Colonic mucosa (tissue), 4 donors: ENCODE measurements around the gene TMEM150C. TPM values are rescaled to one million over a fixed set of nuclear protein-coding genes. Genes with fewer than 3 reads are reported as not detected.

ENCODE experiments used
- DNase-seq: peaks from one replicate; pipeline ENCODE4 v3.0.0-alpha.2; 2020
- H3K27ac ChIP-seq: fragments of 200-600 bp; one replicate; pipeline ENCODE4 v1.8.0; 2021
- H3K27me3 ChIP-seq: fragments of 200-600 bp; one replicate; pipeline ENCODE4 v1.8.0; 2021
- H3K36me3 ChIP-seq: fragments of 200-600 bp; one replicate; pipeline ENCODE4 v1.8.0; 2021
- H3K4me1 ChIP-seq: fragments of 200-600 bp; one replicate; pipeline ENCODE4 v1.8.0; 2021; ENCODE audit warnings: mild to moderate bottlenecking
- H3K4me3 ChIP-seq: fragments of 200-600 bp; one replicate; pipeline ENCODE4 v1.8.0; 2021
- H3K9ac ChIP-seq, 2 donors: one replicate each; pipeline ENCODE4 v1.7.0; 2013; ENCODE audit warnings: control low read depth in 2 of 2, low read depth in 2 of 2, low read length in 2 of 2
- H3K9me3 ChIP-seq: fragments of 200-600 bp; one replicate; pipeline ENCODE4 v1.8.0; 2021
- CTCF ChIP-seq: fragments of 200-600 bp; IDR thresholded peaks from one replicate; pipeline ENCODE4 v1.8.0; 2022; ENCODE audit warnings: antibody characterized with exemption, mild to moderate bottlenecking
- intact Hi-C: fragments of 100-400 bp; cut with DNase I; formaldehyde crosslinking; loops from one replicate; pipeline ENCODE4 v1.14.1; 2022
- total RNA-seq, 2 donors: library from RNA; stranded (reverse); fragmentation: NEBNext Ultra II Directional in 1 of 2; extraction: Animal tissue kit (Norgen Biotek cat#: 25700) in 1 of 2; gene quantifications; one replicate each; pipeline ENCODE4 v1.2.1, GENCODE V29; 2021
- donor health status: healthy.
- donor health status: DM: no; HTN: no; CAD: no.
- donor health status: DM: no; HTN: no; CAD: no.

Gene TMEM150C
- total RNA-seq, 2 donors from 2014 or later, result 1.2 to 2.5 TPM

DNA sequence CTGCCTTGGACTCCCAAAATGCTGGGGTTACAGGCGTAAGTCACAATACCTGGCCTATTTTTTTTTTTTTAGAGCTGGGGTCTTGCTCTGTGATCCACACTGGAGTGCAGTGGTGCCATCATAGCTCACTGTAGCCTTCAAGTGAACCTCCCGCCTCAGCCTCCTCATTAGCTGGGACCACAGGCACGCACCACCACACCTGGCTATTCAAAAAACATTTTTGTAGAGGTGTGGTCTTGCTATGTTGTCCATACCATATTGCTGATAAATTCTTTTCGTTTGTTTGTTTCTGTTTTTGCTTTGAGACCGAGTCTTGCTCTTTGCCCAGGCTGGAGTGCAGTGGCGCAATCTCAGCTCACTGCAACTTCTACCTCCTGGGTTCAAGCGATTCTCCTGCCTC, 109.8 kb downstream of the TMEM150C start:
- Histone ChIP-seq H3K4me3 (no peak overlapping the region), H3K36me3 (peaks cover 5% of the 10 kb centered on the region), H3K9me3 (no peaks in the 10 kb centered on the region), H3K4me1 (no peaks in the 10 kb centered on the region), H3K9ac (no peak overlapping the region), H3K27me3 (no peaks in the 10 kb centered on the region), H3K27ac (no peak overlapping the region)
- no peak for TF ChIP-seq CTCF
- no peak for DNase-seq
- intact Hi-C loops, result no loop called here

DNA sequence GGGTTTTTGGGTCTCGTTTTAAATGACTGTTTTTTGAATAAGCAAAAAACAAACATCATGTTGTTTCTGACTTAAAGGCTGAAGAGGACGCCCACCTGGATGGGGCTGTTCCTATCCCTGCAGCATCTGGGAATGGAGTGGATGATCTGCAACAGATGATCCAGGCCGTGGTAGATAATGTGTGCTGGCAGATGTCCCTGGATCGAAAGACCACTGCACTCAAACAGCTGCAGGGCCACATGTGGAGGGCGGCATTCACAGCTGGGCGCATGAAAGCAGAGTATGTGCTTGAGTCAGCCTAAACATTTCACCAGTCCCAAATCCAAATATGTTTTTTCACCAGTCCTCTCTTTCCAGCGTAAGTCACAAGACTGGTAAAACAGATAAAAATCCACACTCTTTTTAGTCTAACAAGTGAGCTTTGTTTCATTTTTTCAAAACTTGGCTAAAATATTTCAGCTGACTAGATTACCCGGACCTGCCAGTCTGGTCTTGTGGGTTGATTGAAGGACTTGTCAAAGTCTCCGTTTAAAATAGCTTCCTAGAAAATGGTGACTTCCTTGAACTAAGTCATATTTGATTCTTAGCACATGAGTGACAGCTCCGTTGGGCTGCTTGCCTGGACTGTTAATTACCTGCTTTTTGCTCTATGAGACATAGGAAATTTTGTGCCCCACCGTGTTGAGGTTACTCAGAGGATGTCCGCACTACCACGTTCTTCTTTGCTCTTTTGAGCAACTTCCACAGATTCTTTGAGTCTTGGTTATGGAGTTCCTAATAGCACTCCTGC, 110.6 kb downstream of the TMEM150C start:
- Histone ChIP-seq H3K9ac (no peak overlapping the region), H3K9me3 (no peaks in the 10 kb centered on the region), H3K4me3 (no peak overlapping the region), H3K36me3 (peaks cover 5% of the 10 kb centered on the region), H3K27me3 (no peaks in the 10 kb centered on the region), H3K4me1 (no peaks in the 10 kb centered on the region), H3K27ac (no peak overlapping the region)
- TF ChIP-seq CTCF, result no peak
- DNase-seq, result no peak
- intact Hi-C loops, result no loop called here

GRCh38 chr4:82447886-82448285, 113.9 kb downstream of the TMEM150C start:
- Histone ChIP-seq H3K27ac (no peak overlapping the region), H3K4me3 (no peak overlapping the region), H3K9ac (no peak overlapping the region), H3K27me3 (no peaks in the 10 kb centered on the region), H3K36me3 (peaks cover 5% of the 10 kb centered on the region), H3K9me3 (no peaks in the 10 kb centered on the region), H3K4me1 (no peaks in the 10 kb centered on the region)
- no peak for DNase-seq
- intact Hi-C loops, result no loop called here
- no peak for TF ChIP-seq CTCF

GRCh38 chr4:82439088-82439487, 122.7 kb downstream of the TMEM150C start:
- Histone ChIP-seq H3K36me3 (no peaks in the 10 kb centered on the region), H3K9me3 (no peaks in the 10 kb centered on the region), H3K4me3 (no peak overlapping the region), H3K4me1 (no peaks in the 10 kb centered on the region), H3K9ac (no peak overlapping the region), H3K27me3 (no peaks in the 10 kb centered on the region), H3K27ac (no peak overlapping the region)
- DNase-seq, result no peak
- intact Hi-C loops, result no loop called here
- TF ChIP-seq CTCF, result no peak

DNA sequence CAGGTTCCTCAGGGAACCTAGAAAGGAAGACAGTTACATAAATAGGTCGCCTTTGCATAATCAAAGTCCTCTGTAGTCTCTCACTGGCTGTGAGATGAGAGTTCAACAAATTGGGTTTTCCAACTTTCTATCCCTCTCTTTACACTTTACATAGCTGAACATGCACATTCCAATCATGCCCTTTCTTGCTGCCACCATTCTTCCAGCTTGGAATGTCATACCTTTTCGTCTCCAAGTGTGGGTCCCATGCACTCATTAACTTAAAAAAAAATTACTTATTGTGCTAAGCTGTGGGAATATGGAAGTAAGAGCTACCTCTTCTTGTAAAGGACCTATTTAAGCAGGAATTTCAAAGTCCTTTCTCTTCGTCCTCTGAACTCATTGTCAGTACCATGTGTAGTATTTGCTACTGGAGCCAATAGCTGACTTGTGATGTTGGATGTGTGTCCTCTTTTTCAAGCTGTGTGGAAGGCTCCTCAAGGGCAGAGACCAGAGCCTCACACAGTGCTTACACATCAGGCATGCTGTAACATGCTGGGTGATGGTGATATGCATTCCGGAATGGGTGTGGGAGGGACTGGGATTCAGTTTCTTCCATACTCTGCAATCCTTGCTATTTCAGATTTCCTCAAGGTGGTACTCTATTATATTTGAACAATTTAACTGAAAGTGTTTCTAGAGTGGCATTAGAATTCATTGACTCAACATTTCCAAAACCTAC, 124.3 kb downstream of the TMEM150C start:
- H3K27ac ChIP-seq, result no peak overlapping the region
- intact Hi-C loops, result no loop called here
- no peaks in the 10 kb centered on the region for H3K9me3 ChIP-seq
- H3K4me3 ChIP-seq, result no peak overlapping the region
- H3K9ac ChIP-seq, result no peak overlapping the region
- no peaks in the 10 kb centered on the region for H3K36me3 ChIP-seq
- peaks cover under 1% of the 10 kb centered on the region for H3K4me1 ChIP-seq
- no peak for DNase-seq
- no peaks in the 10 kb centered on the region for H3K27me3 ChIP-seq
- TF ChIP-seq CTCF, result no peak
